Vagina (tissue), 2 donors: Measurements from ENCODE around the gene KCTD13.

Experiments
- CTCF ChIP-seq, 3 experiments: fragments of 450-650 bp in 2 of 3; fragments of 200-600 bp in 1 of 3; sonication (generic) in 1 of 3; IDR thresholded peaks; one replicate each; pipeline ENCODE4 v1.5.1; 2017 to 2019; ENCODE audit warnings: antibody characterized with exemption in 3 of 3, mild to moderate bottlenecking in 2 of 3, moderate library complexity in 2 of 3
- POLR2A ChIP-seq, 2 donors: fragments of 450-650 bp; IDR thresholded peaks; one replicate each; pipeline ENCODE4 v1.6.1; 2017; ENCODE audit warnings: antibody characterized with exemption in 2 of 2, mild to moderate bottlenecking in 2 of 2, moderate library complexity in 2 of 2

- TF ChIP-seq CTCF (IDR thresholded peaks at IDR 0.05) = no peak
- TF ChIP-seq POLR2A (IDR thresholded peaks at IDR 0.05) = no peak
Observed at GRCh38 chr16:29864205-29864604, 61.8 kb downstream of the KCTD13 start.
